Common myeloid progenitor, CD34-positive (primary cell): ENCODE data around the gene SLC35G1.

Experiments
- CTCF ChIA-PET: fragments of 350-600 bp; sonication (Branson Sonifier 250); formaldehyde crosslinking; loops from one replicate; lab custom pipeline; 2021; ENCODE audit warnings: antibody characterized with exemption; lab: Charles Lee
- POLR2A ChIA-PET: fragments of 350-600 bp; sonication (Branson Sonifier 250); formaldehyde crosslinking; loops from one replicate; lab custom pipeline; 2021; ENCODE audit warnings: antibody characterized with exemption; lab: Charles Lee
- DNase-seq, 3 donors: peaks; one replicate each; pipeline versions ENCODE4 v3.0.0 to v3.0.0-alpha.2; 2013
- H3K27ac ChIP-seq, 2 experiments: 1 replicate in 1 of 2; 2 replicates in 1 of 2; pipeline ENCODE4 v1.7.0; 2013; ENCODE audit warnings: inconsistent platforms in 2 of 2, low read length in 2 of 2, mild to moderate bottlenecking in 2 of 2, low read depth in 1 of 2, moderate library complexity in 1 of 2; ENCODE audit not compliant: severe bottlenecking in 2 of 2, insufficient read depth in 1 of 2, poor library complexity in 1 of 2
- H3K27me3 ChIP-seq, 5 experiments: replicated peaks in 2 of 5; 1 replicate in 3 of 5; 2 replicates in 2 of 5; pipeline versions ENCODE4 v1.6.1 to v1.7.0; 2013; ENCODE audit warnings: low read length in 4 of 5, mild to moderate bottlenecking in 2 of 5, moderate library complexity in 2 of 5, inconsistent platforms in 1 of 5; ENCODE audit not compliant: insufficient read depth in 5 of 5, control insufficient read depth in 4 of 5
- H3K36me3 ChIP-seq, 4 experiments: 1 replicate in 2 of 4; 2 replicates in 2 of 4; pipeline versions ENCODE4 v1.6.1 to v1.7.0; 2013; ENCODE audit warnings: low read length in 3 of 4, control low read depth in 1 of 4, mild to moderate bottlenecking in 1 of 4; ENCODE audit not compliant: control insufficient read depth in 4 of 4, insufficient read depth in 4 of 4
- H3K4me1 ChIP-seq, 4 experiments: 1 replicate in 3 of 4; 2 replicates in 1 of 4; pipeline versions ENCODE4 v1.6.1 to v1.7.1; 2013; ENCODE audit warnings: low read length in 3 of 4, mild to moderate bottlenecking in 3 of 4, control low read depth in 1 of 4, inconsistent platforms in 1 of 4, moderate library complexity in 1 of 4; ENCODE audit not compliant: control insufficient read depth in 4 of 4, insufficient read depth in 4 of 4; ENCODE audit errors: control extremely low read depth in 1 of 4
- H3K4me3 ChIP-seq, 7 experiments: 1 replicate in 4 of 7; 2 replicates in 3 of 7; pipeline versions ENCODE4 v1.5.1 to v1.7.0; 2013; ENCODE audit warnings: mild to moderate bottlenecking in 7 of 7, low read length in 6 of 7, moderate library complexity in 6 of 7, inconsistent platforms in 2 of 7, low read depth in 2 of 7, control low read depth in 1 of 7; ENCODE audit not compliant: insufficient read depth in 4 of 7, control insufficient read depth in 1 of 7; ENCODE audit errors: extremely low read depth in 1 of 7
- H3K9me3 ChIP-seq, 5 experiments: 1 replicate in 4 of 5; 2 replicates in 1 of 5; pipeline versions ENCODE4 v1.6.1 to v1.7.1; 2013; ENCODE audit warnings: low read length in 4 of 5, mild to moderate bottlenecking in 2 of 5, inconsistent platforms in 1 of 5, low read depth in 1 of 5, moderate library complexity in 1 of 5; ENCODE audit not compliant: control insufficient read depth in 4 of 5, insufficient read depth in 2 of 5; ENCODE audit errors: control extremely low read depth in 1 of 5
- WGBS: methylation state at CpG from one replicate; pipeline ENCODE4 v1.1.5; 2013; ENCODE audit not compliant: insufficient coverage; 5-methylcytosine and 5-hydroxymethylcytosine counted together

The SLC35G1 gene

DNA sequence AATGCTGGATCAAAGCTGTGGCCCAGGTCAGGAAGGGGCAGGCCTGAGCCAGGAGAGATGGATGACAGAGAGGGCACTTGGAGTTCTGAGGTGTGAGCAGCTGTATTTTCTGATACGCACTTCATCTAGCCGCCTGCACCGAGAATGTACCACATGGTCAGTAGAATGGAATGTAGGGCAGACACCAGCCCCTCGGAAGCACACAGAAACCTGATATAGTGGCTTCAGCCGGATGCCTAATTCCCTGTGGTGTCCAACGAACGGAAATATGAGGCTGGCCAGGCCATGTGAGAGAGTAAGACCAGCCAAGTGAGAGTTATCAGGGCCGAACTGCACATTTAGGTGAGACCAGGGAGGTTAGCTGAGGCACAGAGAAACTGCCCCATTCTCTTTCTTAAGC is 53.3 kb downstream of the SLC35G1 start:
- Histone ChIP-seq H3K4me1 (no peaks in the 10 kb centered on the region), H3K4me3 (no peak overlapping the region), H3K36me3 (no peaks in the 10 kb centered on the region), H3K9me3 (no peaks in the 10 kb centered on the region), H3K27ac (no peak overlapping the region), H3K27me3 (peaks cover 0 to 2% (median 0%) of the 10 kb centered on the region in 5 experiments)
- ChIA-PET POLR2A (no interaction called here), CTCF (no interaction called here)
- DNase-seq, result no peak
- 96% methylated on average over 5 of the region's 8 CpGs for WGBS

DNA sequence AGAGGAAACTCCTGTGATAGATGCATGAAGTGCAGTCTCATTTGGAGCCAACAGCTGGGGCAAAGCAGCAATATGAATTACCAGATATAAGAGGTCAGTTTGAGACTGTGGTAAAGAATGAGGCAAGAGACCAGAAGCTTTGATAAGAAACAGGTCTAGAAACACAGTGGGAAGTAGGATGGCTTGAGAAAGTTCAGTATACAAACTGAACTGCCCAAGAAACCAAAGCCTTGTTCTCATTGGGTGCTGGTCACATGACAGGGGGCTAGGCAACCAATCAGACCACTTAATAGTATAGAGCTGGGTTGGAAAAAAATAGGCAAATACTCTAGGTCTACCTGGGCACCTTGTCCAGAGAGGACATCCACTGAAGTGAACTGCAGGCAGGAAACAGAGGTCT is 53.7 kb downstream of the SLC35G1 start:
- no peaks in the 10 kb centered on the region for H3K9me3 ChIP-seq
- no peaks in the 10 kb centered on the region for H3K4me1 ChIP-seq
- no peak overlapping the region for H3K4me3 ChIP-seq
- CTCF ChIA-PET, result no interaction called here
- POLR2A ChIA-PET, result no interaction called here
- H3K27me3 ChIP-seq, result peaks cover 0 to 2% (median 0%) of the 10 kb centered on the region in 5 experiments
- no peaks in the 10 kb centered on the region for H3K36me3 ChIP-seq
- no peak for DNase-seq
- H3K27ac ChIP-seq, result no peak overlapping the region

DNA sequence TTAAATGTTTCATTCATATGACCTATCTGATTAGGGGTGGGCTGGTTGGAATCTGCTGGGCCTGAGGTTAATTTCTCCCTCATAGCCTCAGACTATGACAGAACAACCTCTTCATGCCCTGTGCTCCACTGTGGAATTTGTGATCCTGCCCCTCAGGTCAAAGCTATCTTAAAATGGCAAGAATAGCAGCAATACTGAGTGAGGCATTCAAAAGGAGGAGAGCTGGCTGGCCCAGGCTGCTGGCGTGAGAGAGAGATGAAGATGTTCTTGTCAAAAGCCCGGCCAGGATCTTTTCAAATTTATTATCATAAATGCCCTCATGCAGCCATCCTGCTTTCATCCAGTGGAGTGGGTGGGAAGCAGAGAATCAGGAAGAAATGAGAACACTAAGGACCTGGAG is 58.1 kb downstream of the SLC35G1 start:
- ChIA-PET POLR2A (no interaction called here), CTCF (no interaction called here)
- H3K27me3 ChIP-seq, result no peaks in the 10 kb centered on the region
- H3K4me3 ChIP-seq, result no peak overlapping the region
- H3K36me3 ChIP-seq, result no peaks in the 10 kb centered on the region
- no peak overlapping the region for H3K27ac ChIP-seq
- H3K4me1 ChIP-seq, result no peaks in the 10 kb centered on the region
- no CpG with 5 or more reads among the region's 2 CpGs for WGBS
- no peak for DNase-seq
- no peaks in the 10 kb centered on the region for H3K9me3 ChIP-seq
